Measurements from ENCODE around the gene ABHD10.

DNA sequence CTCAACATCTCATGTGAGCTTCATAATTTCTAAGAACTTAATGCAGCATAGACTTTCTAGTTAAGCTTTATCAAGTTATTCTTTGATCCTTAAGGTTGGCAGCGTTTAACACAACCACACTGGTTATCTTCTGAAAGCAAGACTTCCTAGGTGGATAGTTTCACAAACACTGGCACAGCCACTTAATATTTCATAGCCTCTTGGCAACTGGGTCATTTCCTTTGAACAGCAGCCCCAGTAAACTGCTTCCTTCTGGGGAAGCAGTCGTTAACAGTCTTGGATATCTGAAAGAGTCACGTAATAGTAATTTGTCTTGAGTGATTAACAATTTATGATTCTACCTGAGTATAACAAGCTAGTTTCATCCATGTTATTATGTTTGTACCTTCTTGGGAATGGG, 45.9 kb upstream of the ABHD10 start:
- no peak for TF ChIP-seq POLR2AphosphoS5 (IDR thresholded peaks at IDR 0.05; ENCODE audit: borderline replicate concordance, low read depth, low read length)
- TF ChIP-seq EZH2 (IDR thresholded peaks at IDR 0.05): no peak
- no peak for TF ChIP-seq FOXP2 (optimal IDR thresholded peaks at IDR 0.05; ENCODE audit: control extremely low read depth, extremely low read length, insufficient read depth)

Data from SK-N-MC (cell line).